Measurements from ENCODE around the gene OPALIN. TPM values are rescaled to one million over a fixed set of nuclear protein-coding genes. Genes with fewer than 3 reads are reported as not detected.

The OPALIN gene
- total and polyA plus RNA-seq, 2 donors (not counting 3 experiments of a cell fraction or from before 2014, with no cell fraction given), result not detected

- POLR2A ChIA-PET, result no interaction called here
- no peaks in the 10 kb centered on the region for H4K20me1 ChIP-seq (replicated peaks; ENCODE audit: control insufficient read depth, extremely low read depth, insufficient read depth, low read length)
- peaks cover 2% of the 10 kb centered on the region in 2 experiments for H3K27me3 ChIP-seq (ENCODE audit: control insufficient read depth in 2 of 2, insufficient read depth in 2 of 2, low read length in 2 of 2)
- dilution Hi-C loops (cut with MboI; ENCODE audit: extremely low pct_ligation_motif_present, low sequenced_read_pairs) (no loop called here), intact Hi-C loops (cut with micrococcal nuclease) (no loop called here)
- no peak overlapping the region for H2AFZ ChIP-seq (ENCODE audit: low read depth, low read length)
- no peaks in the 10 kb centered on the region for H3K4me1 ChIP-seq (ENCODE audit: control insufficient read depth, extremely low read depth, insufficient read depth, low read length)
- DNase-seq (ENCODE audit: low read depth, low spot score) (no peak), FAIRE-seq (no peak)
- H3K9ac ChIP-seq (replicated peaks; ENCODE audit: extremely low read depth, insufficient read depth, low read length), result no peak overlapping the region
- H3K36me3 ChIP-seq (ENCODE audit: control insufficient read depth in 2 of 2, extremely low read depth in 1 of 2, insufficient read depth in 2 of 2, low read length in 2 of 2), result no peaks in the 10 kb centered on the region
- H3K27ac ChIP-seq (ENCODE audit: insufficient read depth, low read depth, low read length), result no peak overlapping the region
- no peaks in the 10 kb centered on the region for H3K79me2 ChIP-seq (ENCODE audit: control insufficient read depth, insufficient read depth, low read length)
- no peaks in the 10 kb centered on the region for H3K9me1 ChIP-seq (replicated peaks; ENCODE audit: control insufficient read depth, extremely low read depth, insufficient read depth, low read length)
- H3K4me3 ChIP-seq (replicated peaks in 1 of 3; ENCODE audit: insufficient read depth in 1 of 3, low read depth in 1 of 3, low read length in 3 of 3), result no peak overlapping the region
- no peak overlapping the region for H3K4me2 ChIP-seq (ENCODE audit: insufficient read depth, low read length)
- CTCF ChIA-PET, result no interaction called here
- TF ChIP-seq JUN (IDR thresholded peaks at IDR 0.05; ENCODE audit: borderline replicate concordance, insufficient read depth, insufficient read length, low read depth) (no peak), FOS (IDR thresholded peaks at IDR 0.05; ENCODE audit: borderline replicate concordance, insufficient read depth, low read length) (no peak), MYC (IDR thresholded peaks at IDR 0.05; ENCODE audit: low read depth, low read length) (no peak), MAX (IDR thresholded peaks at IDR 0.05; ENCODE audit: insufficient read depth, insufficient read length) (no peak), CTCF (IDR thresholded peaks at IDR 0.05; ENCODE audit: extremely low read depth in 1 of 2, insufficient read depth in 1 of 2, low read depth in 1 of 2, low read length in 2 of 2) (no peak), GATA2 (IDR thresholded peaks at IDR 0.05; ENCODE audit: insufficient read depth, insufficient read length, low read depth, low read length) (no peak), EZH2 (IDR thresholded peaks at IDR 0.05; ENCODE audit: borderline replicate concordance, low read depth, low read length, severe bottlenecking) (no peak), POLR2A (IDR thresholded peaks at IDR 0.05; ENCODE audit: low read depth, low read length) (no peak), POLR2AphosphoS5 (IDR thresholded peaks at IDR 0.05; ENCODE audit: insufficient read depth, low read depth, low read length) (no peak)
- no peaks in the 10 kb centered on the region for H3K9me3 ChIP-seq (replicated peaks; ENCODE audit: control insufficient read depth, insufficient read depth, low read length)
- BruUV-seq (replicated peaks), result no TSS peak
Observed at GRCh38 chr10:96360766-96361165, 2.0 kb upstream of the OPALIN start.

All from endothelial cell of umbilical vein (primary cell).